ENCODE results near the gene DHRS7.
A peak's percentile ranks its signal among the peaks of the same experiment; 100 is the strongest.

The DHRS7 gene

GRCh38 chr14:60189923-60190840 is 25.0 kb upstream of the DHRS7 start:
- DNase-seq = no peak
- in situ Hi-C loops (cut with HindIII; ENCODE audit: low pct_ligation_motif_present, low pct_unique_long_range_greater_than_20kb, low sequenced_read_pairs) = no loop called here

DNA sequence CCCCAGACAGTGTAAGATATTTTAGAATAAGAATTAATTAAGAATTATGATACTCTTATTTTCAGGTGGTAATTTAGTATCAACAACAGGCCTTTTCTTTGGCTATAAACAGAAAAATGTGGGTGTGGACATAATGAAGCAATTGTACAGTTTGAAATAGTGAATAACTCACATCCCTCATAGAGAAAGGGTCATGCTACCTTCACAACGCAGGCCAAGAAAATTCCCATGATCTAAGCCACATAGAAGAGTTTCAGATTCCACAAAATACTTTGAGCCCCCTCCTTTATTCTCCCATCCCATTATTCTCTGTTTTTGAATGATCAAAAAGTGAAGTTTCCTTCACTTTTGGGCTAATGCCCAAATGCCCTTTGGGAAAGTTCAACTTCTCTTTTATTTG is 23.5 kb upstream of the DHRS7 start:
- in situ Hi-C loops (cut with HindIII; ENCODE audit: low pct_ligation_motif_present, low pct_unique_long_range_greater_than_20kb, low sequenced_read_pairs) = no loop called here
- DNase-seq = no peak

DNA sequence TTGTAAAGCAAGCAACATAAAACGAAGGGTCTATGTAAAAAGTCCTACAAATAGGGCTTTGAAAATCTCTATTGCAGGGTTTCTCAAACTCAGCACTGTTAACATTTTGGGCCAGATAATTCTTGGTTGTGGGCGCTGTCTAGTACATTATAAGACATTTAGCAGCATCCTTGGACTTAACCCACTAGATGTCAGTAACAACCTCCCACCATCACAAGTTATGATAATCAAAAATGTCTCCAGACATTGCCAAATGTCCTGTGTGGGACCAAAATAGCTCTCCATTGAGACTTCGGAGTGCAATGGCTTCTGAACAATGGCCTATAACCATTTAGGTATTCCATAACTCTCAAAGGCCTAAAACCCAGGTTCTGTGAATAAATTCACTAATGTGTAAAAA is 22.9 kb upstream of the DHRS7 start:
- DNase-seq = no peak

DNA sequence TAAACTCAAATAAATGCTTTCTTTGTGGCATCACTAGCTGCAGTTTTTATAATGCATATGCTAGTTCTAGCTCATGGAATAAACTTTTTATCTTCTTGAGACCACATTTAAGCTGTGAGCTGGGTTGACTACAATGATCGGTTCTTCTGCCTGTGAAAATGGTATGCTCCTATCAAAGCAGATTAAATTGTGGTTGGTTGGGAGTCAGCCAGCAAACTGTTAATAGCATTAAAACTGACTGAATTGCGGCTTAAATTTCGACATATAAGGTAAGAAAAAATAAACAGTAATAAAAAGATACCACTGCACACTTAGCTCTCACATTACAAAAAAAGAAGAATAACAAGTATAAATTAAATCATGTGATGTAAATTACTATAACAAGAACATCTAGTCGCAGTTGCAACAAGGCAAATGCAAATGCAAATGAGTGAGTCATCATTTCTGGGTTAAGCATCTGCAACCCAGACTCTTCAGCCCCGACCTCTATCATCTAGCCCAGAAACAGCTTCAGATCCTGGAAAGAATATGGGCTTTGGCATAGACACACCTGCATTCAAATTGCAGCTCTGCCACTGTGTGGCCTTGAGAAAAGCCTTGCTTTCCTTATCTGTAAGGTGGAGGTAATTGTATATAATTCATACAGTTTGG is 19.8 kb upstream of the DHRS7 start:
- no peak for DNase-seq
- in situ Hi-C loops (cut with HindIII; ENCODE audit: low pct_ligation_motif_present, low pct_unique_long_range_greater_than_20kb, low sequenced_read_pairs) = no loop called here

More for the DNA sequence above, 22.9 kb upstream of the DHRS7 start:
- in situ Hi-C loops (cut with HindIII; ENCODE audit: low pct_ligation_motif_present, low pct_unique_long_range_greater_than_20kb, low sequenced_read_pairs) = no loop called here

DNA sequence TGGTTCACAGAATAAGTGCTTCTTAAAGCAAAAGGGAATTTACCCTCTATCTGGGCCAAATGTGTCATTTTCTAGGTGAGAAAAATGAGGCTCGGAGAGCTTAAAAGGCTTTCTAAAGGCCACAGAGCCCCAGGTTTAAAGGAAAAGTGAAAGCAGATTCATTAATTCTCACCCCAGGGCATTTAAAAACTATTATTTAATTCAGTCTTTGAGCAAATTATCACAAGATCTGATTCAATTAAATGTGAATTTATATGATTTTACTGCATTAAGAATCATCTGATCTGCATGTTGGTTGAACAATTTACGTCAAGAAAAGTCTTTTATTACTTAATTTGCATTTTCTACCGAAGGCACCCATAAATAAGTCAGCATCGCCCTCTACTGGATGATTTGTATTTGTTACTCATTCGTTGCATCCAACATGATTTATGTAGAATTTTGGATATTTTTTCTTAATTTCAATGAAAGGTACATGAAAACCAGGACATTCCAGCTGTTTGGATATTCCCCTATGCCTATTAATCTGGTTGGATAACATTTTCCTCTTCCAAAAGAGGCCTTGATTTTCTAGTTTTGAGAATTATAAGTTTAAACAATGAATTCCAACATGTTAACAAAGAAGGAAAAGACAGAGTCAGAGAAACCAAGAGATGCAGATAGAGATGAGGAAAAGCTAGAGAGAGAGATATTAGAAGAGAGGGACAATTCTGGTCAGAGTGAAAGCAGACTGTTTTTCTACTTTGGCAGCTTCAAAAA is 19.1 kb upstream of the DHRS7 start:
- in situ Hi-C loops (cut with HindIII; ENCODE audit: low pct_ligation_motif_present, low pct_unique_long_range_greater_than_20kb, low sequenced_read_pairs) = no loop called here
- peak; percentile 63 for DNase-seq

- peak; percentile 25 for DNase-seq
Observed at GRCh38 chr14:60183741-60184140, 18.5 kb upstream of the DHRS7 start.

GRCh38 chr14:60183138-60183537 is 17.9 kb upstream of the DHRS7 start:
- DNase-seq = no peak
- in situ Hi-C loops (cut with HindIII; ENCODE audit: low pct_ligation_motif_present, low pct_unique_long_range_greater_than_20kb, low sequenced_read_pairs) = no loop called here

More at GRCh38 chr14:60183741-60184140, 18.5 kb upstream of the DHRS7 start:
- in situ Hi-C loops (cut with HindIII; ENCODE audit: low pct_ligation_motif_present, low pct_unique_long_range_greater_than_20kb, low sequenced_read_pairs) = no loop called here

DNA sequence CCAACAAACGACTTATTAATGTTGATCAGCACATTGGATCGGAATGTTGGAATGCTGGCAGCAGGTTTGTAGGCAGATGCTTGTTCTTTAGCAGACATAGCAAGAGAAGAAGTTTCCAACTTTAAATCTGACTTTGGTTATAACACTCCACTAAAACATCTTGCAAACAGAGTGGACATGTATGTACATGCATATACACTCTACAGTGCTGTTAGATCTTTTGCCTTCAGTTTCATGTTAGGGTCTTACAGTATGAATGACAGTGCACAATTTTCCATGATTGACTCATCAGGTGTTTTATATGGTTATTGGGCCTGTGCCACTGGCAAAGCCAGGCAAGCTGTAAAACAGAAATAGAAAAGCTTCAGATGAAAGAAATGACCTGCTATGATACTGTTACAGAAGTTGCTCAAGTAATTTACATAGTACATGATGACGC is 14.3 kb upstream of the DHRS7 start:
- in situ Hi-C loops (cut with HindIII; ENCODE audit: low pct_ligation_motif_present, low pct_unique_long_range_greater_than_20kb, low sequenced_read_pairs) = no loop called here
- DNase-seq = peak; percentile 8

- no peak for DNase-seq
- in situ Hi-C loops (cut with HindIII; ENCODE audit: low pct_ligation_motif_present, low pct_unique_long_range_greater_than_20kb, low sequenced_read_pairs) = no loop called here
Observed at GRCh38 chr14:60178820-60179219, 13.6 kb upstream of the DHRS7 start.

DNA sequence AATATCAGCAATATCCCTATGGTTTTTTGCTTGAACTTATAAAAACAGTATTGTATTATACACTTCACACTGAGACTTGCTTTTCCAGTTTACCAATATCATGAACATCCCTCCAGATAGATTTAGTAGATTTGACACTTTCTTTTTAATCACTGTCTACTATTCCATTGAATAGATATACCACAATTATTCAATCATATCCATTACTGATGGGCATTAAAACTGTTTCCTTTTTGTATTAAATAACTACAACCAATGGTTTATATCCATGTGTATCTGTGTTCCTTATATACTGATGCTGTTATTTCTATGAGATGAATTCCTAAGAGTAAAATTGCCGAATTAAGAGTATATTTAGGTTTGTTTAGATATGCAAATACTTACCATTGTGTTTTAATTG is 13.0 kb upstream of the DHRS7 start:
- in situ Hi-C loops (cut with HindIII; ENCODE audit: low pct_ligation_motif_present, low pct_unique_long_range_greater_than_20kb, low sequenced_read_pairs) = no loop called here
- DNase-seq = no peak

DNA sequence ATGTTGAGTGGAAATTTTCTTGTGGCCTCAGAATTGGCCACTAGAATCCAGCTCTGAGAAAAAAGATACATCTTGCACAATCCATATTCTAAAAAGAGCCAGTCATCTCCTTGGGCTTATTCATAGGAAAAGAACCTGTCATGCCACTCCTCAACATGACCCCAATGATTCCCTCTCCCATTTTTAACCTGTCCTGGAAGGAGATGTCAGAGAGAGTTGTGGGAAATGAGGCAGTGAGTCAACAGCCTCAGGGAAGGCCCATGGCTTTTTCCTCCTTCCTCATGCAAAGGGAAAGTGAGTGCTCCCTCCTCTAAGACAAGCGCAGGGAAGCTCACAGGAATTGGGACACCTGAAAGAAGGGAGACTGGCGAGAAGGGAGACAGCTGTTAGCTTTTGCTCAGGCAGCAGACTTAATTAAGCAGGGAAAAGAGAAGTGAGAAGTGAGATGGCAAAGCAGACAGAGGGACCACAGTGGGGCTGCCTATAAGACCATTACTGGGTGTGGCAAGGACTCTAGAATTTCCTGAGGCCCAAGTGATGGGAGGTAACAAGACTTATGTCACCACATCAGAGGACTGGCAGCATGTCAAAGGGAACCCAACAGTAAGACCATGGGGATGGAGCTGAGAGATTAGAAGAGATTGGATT is 10.2 kb upstream of the DHRS7 start:
- no peak for DNase-seq
- in situ Hi-C loops (cut with HindIII; ENCODE audit: low pct_ligation_motif_present, low pct_unique_long_range_greater_than_20kb, low sequenced_read_pairs) = no loop called here

DNA sequence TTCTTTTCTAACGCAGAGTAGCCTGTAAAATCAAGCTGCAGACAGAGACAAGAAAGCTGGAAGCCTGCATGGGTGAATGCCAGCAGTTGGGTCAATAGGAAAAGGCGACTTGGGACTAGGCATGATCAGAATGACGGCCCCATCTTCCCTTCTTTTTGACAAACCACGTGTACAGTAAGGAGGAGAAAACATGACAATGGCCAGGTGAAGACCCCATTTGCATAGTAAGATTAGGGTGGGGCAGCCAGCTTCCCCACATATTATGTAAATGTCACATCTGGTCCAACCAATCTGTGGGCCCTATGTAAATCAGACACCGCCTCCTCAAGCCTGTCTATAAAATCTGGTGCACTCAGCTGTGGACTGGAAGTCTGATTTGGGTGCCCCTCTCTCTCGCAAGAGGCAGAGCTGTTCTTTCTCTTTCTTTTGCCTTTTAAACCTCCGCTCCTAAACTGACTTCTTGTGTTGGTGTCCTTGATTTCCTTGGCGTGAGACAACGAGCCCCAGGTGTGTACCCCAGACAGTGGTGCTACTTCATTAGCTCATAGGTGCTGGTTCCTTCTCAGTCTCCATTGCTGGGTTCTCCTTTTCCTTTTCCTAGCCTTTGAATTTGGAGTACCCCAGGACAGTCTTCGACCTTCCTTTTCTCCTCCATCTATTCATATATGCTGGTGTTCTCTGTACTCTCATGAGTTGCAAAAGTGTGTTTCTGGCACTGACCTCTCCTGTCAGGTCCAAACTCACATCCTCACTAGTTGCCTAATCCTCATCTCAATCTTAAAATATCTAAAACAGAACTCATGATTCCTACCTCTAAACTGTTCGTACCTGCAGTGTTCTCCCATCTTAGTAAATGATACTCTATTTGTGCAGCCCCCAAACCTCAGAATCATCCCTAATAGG is 9.4 kb upstream of the DHRS7 start:
- in situ Hi-C loops (cut with HindIII; ENCODE audit: low pct_ligation_motif_present, low pct_unique_long_range_greater_than_20kb, low sequenced_read_pairs) = no loop called here
- DNase-seq = no peak

GRCh38 chr14:60171690-60172089 is 6.5 kb upstream of the DHRS7 start:
- no peak for DNase-seq
- in situ Hi-C loops (cut with HindIII; ENCODE audit: low pct_ligation_motif_present, low pct_unique_long_range_greater_than_20kb, low sequenced_read_pairs) = no loop called here

DNA sequence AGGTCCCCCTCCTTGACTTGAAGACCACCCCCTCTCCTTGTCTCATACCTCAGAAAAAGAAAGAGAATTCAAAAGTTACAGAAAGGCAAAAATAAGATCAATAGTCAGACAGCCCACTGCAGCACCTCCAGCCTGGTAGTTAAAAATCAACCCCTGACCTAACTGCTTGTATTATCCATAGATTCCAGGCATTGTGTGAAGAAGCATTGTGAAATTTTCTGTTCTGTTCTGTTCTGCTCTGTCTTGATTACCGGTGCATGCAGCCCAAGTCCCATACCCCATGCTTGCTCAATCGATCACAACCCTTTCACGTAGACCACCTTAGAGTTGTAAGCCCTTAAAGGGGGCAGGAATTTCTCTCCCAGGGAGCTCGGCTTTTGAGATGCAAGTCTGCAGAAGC is 5.8 kb upstream of the DHRS7 start:
- in situ Hi-C loops (cut with HindIII; ENCODE audit: low pct_ligation_motif_present, low pct_unique_long_range_greater_than_20kb, low sequenced_read_pairs) = no loop called here
- no peak for DNase-seq

- in situ Hi-C loops (cut with HindIII; ENCODE audit: low pct_ligation_motif_present, low pct_unique_long_range_greater_than_20kb, low sequenced_read_pairs) = no loop called here
- no peak for DNase-seq
Observed at GRCh38 chr14:60169722-60170121, 4.5 kb upstream of the DHRS7 start.

GRCh38 chr14:60166142-60166541 is 944 bp upstream of the DHRS7 start:
- in situ Hi-C loops (cut with HindIII; ENCODE audit: low pct_ligation_motif_present, low pct_unique_long_range_greater_than_20kb, low sequenced_read_pairs) = no loop called here
- no peak for DNase-seq

GRCh38 chr14:60165547-60165876 is 314 bp upstream of the DHRS7 start:
- in situ Hi-C loops (cut with HindIII; ENCODE audit: low pct_ligation_motif_present, low pct_unique_long_range_greater_than_20kb, low sequenced_read_pairs) = no loop called here
- no peak for DNase-seq

DNA sequence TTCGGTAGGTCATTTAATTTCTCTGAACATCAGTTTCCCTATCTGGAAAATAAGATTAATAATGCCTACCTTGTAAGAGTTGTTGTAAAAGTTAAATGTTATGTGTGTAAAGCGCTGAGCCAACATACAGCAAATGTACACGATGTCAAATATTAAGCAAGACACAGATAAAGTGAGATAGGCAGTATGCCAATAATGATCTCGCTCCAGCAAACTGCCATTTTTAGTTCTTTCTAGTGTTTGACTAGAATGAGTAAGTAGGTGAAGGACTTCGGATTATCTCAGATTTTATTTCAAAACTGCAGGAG is 840 bp downstream of the DHRS7 start:
- in situ Hi-C loops (cut with HindIII; ENCODE audit: low pct_ligation_motif_present, low pct_unique_long_range_greater_than_20kb, low sequenced_read_pairs) = no loop called here
- DNase-seq = no peak
